ENCODE data around the gene AUTS2. TPM values are rescaled to one million over a fixed set of nuclear protein-coding genes. Genes with fewer than 3 reads are reported as not detected.

The AUTS2 gene
- polyA plus RNA-seq, 1 donor (not counting 4 experiments of a cell fraction or from before 2014, with no cell fraction given) = 4.7 TPM

DNA sequence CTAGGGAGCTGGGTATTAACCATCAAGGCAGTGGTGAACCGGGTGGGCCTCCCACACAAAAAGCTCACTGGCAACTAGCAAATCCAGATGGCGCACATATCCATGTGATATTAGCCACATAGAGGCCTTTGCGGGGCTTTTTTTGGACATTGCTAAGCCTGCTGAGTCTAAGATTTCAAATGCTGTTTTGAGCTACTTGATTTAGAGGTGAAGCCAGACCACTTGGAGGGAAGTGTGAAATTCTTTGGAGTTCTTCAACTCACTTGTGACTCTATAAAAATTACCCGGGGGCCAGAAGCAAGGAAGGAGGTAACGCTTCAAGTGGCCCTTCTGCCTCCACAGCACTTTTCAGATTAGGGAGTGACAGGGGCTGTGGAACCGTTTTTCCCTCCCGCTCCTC, 913.9 kb downstream of the AUTS2 start:
- no peak overlapping the region for H3K27ac ChIP-seq (ENCODE audit: control insufficient read depth, insufficient read depth, low read length)
- dilution Hi-C loops (cut with MboI; ENCODE audit: extremely low pct_ligation_motif_present, low sequenced_read_pairs) = no loop called here

DNA sequence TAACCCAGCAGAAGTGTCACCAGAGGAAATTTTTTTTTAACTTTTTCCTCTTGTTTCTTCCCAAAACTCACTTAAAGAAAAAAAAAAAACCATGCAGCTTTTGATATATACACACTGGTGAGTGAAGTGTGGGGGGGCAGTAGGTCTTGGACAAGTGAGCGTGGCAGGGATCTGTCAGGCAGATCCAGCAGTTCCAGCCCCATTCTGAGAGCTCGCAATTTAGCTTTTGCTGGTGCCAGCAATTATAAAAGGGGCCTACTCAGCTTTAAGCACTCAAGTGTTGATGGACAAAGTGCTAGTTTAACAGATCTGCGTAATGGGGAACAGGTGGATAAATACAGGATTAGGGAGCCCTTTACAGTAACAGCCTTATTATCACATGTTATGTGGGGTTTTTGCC, 914.5 kb downstream of the AUTS2 start:
- Histone ChIP-seq H3K4me2 (ENCODE audit: control insufficient read depth, extremely low read depth, insufficient read depth, low read depth, low read length) (no peak overlapping the region), H3K36me3 (ENCODE audit: control insufficient read depth in 2 of 2, extremely low read depth in 1 of 2, insufficient read depth in 2 of 2, low read length in 2 of 2) (no peaks in the 10 kb centered on the region), H3K4me1 (ENCODE audit: control insufficient read depth, extremely low read depth, insufficient read depth, low read length) (no peaks in the 10 kb centered on the region), H3K79me2 (ENCODE audit: control insufficient read depth, insufficient read depth, low read length) (no peaks in the 10 kb centered on the region), H2AFZ (ENCODE audit: control insufficient read depth, low read length) (no peak overlapping the region), H3K27me3 (ENCODE audit: control insufficient read depth, extremely low read depth, insufficient read depth, low read length) (peaks cover 6% of the 10 kb centered on the region), H3K4me3 (ENCODE audit: control insufficient read depth in 2 of 3, extremely low read depth in 1 of 3, insufficient read depth in 2 of 3, low read depth in 1 of 3, low read length in 3 of 3) (no peak overlapping the region), H3K9ac (ENCODE audit: control insufficient read depth, extremely low read depth, insufficient read depth, low read length) (no peak overlapping the region), H3K9me3 (ENCODE audit: control insufficient read depth, low read depth, low read length) (no peaks in the 10 kb centered on the region), H4K20me1 (ENCODE audit: control insufficient read depth, extremely low read depth, insufficient read depth, low read length) (no peaks in the 10 kb centered on the region), H3K9me1 (ENCODE audit: control insufficient read depth, extremely low read depth, insufficient read depth, low read length) (no peaks in the 10 kb centered on the region), H3K27ac (ENCODE audit: control insufficient read depth, insufficient read depth, low read length) (no peak overlapping the region)
- dilution Hi-C loops (cut with MboI; ENCODE audit: extremely low pct_ligation_motif_present, low sequenced_read_pairs) = no loop called here
- no peak for TF ChIP-seq EZH2 (IDR thresholded peaks at IDR 0.05; ENCODE audit: low read length)
- TF ChIP-seq, protein P1, sequence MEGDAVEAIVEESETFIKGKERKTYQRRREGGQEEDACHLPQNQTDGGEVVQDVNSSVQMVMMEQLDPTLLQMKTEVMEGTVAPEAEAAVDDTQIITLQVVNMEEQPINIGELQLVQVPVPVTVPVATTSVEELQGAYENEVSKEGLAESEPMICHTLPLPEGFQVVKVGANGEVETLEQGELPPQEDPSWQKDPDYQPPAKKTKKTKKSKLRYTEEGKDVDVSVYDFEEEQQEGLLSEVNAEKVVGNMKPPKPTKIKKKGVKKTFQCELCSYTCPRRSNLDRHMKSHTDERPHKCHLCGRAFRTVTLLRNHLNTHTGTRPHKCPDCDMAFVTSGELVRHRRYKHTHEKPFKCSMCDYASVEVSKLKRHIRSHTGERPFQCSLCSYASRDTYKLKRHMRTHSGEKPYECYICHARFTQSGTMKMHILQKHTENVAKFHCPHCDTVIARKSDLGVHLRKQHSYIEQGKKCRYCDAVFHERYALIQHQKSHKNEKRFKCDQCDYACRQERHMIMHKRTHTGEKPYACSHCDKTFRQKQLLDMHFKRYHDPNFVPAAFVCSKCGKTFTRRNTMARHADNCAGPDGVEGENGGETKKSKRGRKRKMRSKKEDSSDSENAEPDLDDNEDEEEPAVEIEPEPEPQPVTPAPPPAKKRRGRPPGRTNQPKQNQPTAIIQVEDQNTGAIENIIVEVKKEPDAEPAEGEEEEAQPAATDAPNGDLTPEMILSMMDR (optimal IDR thresholded peaks at IDR 0.05 in 1 of 3, IDR thresholded peaks at IDR 0.05 in 1 of 3, conservative IDR thresholded peaks at IDR 0.05 in 1 of 3; ENCODE audit: extremely low read depth in 1 of 3, insufficient read depth in 2 of 3, low read length in 3 of 3) = no peak
- no peak for FAIRE-seq
- DNase-seq (ENCODE audit: low read depth, low spot score) = no peak

More for the DNA sequence above, 913.9 kb downstream of the AUTS2 start:
- no peak overlapping the region for H3K4me2 ChIP-seq (ENCODE audit: control insufficient read depth, extremely low read depth, insufficient read depth, low read depth, low read length)
- no peaks in the 10 kb centered on the region for H3K79me2 ChIP-seq (ENCODE audit: control insufficient read depth, insufficient read depth, low read length)
- no peak overlapping the region for H3K9ac ChIP-seq (ENCODE audit: control insufficient read depth, extremely low read depth, insufficient read depth, low read length)
- no peaks in the 10 kb centered on the region for H3K36me3 ChIP-seq (ENCODE audit: control insufficient read depth in 2 of 2, extremely low read depth in 1 of 2, insufficient read depth in 2 of 2, low read length in 2 of 2)
- FAIRE-seq (no peak), DNase-seq (ENCODE audit: low read depth, low spot score) (no peak)
- H4K20me1 ChIP-seq (ENCODE audit: control insufficient read depth, extremely low read depth, insufficient read depth, low read length) = no peaks in the 10 kb centered on the region
- no peaks in the 10 kb centered on the region for H3K9me1 ChIP-seq (ENCODE audit: control insufficient read depth, extremely low read depth, insufficient read depth, low read length)
- TF ChIP-seq, protein P1 (optimal IDR thresholded peaks at IDR 0.05 in 1 of 3, IDR thresholded peaks at IDR 0.05 in 1 of 3, conservative IDR thresholded peaks at IDR 0.05 in 1 of 3; ENCODE audit: extremely low read depth in 1 of 3, insufficient read depth in 2 of 3, low read length in 3 of 3) = no peak
- TF ChIP-seq EZH2 (IDR thresholded peaks at IDR 0.05; ENCODE audit: low read length) = no peak
- H3K9me3 ChIP-seq (ENCODE audit: control insufficient read depth, low read depth, low read length) = no peaks in the 10 kb centered on the region
- H3K4me3 ChIP-seq (ENCODE audit: control insufficient read depth in 2 of 3, extremely low read depth in 1 of 3, insufficient read depth in 2 of 3, low read depth in 1 of 3, low read length in 3 of 3) = no peak overlapping the region
- peaks cover 6% of the 10 kb centered on the region for H3K27me3 ChIP-seq (ENCODE audit: control insufficient read depth, extremely low read depth, insufficient read depth, low read length)
- H3K4me1 ChIP-seq (ENCODE audit: control insufficient read depth, extremely low read depth, insufficient read depth, low read length) = no peaks in the 10 kb centered on the region
- H2AFZ ChIP-seq (ENCODE audit: control insufficient read depth, low read length) = no peak overlapping the region
